CD4-positive, alpha-beta T cell treated with Interleukin-4 for 4 hours (primary cell): ENCODE results near the gene E4F1.
A peak's percentile ranks its signal among the peaks of the same experiment; 100 is the strongest.
"Not testable (repeated sequence)": the region's sequence is repeated elsewhere in the genome, so short reads cannot be mapped to it uniquely, and the experiment has no call there.

Source experiments
- DNase-seq: peaks from one replicate; pipeline ENCODE4 v3.0.0-alpha.2; 2020

Gene E4F1

GRCh38 chr16:2190002-2190658 lies 33.3 kb upstream of the E4F1 start:
- no peak for DNase-seq

GRCh38 chr16:2190659-2191445 lies 32.5 kb upstream of the E4F1 start:
- no peak for DNase-seq

- DNase-seq, result no peak
Measured at GRCh38 chr16:2191446-2191706, 32.0 kb upstream of the E4F1 start.

GRCh38 chr16:2194166-2194834 lies 29.1 kb upstream of the E4F1 start:
- no peak for DNase-seq

GRCh38 chr16:2194852-2195321 lies 28.5 kb upstream of the E4F1 start:
- DNase-seq, result peak; percentile 47

- no peak for DNase-seq
Measured at GRCh38 chr16:2195322-2196161, 27.8 kb upstream of the E4F1 start.

- DNase-seq, result no peak
Measured at GRCh38 chr16:2196162-2196980, 27.0 kb upstream of the E4F1 start, which contains the start of gene CASKIN1. Gene CASKIN1, minus strand, starts transcription at chr16:2196605. Its CDS starts 173 bp downstream, at chr16:2196432.

- DNase-seq, result no peak
Measured at GRCh38 chr16:2196981-2197511, 26.3 kb upstream of the E4F1 start.

- no peak for DNase-seq
Measured at GRCh38 chr16:2197765-2198164, 25.6 kb upstream of the E4F1 start.

GRCh38 chr16:2198283-2198682 lies 25.1 kb upstream of the E4F1 start:
- no peak for DNase-seq

- no peak for DNase-seq
Measured at GRCh38 chr16:2199095-2199494, 24.3 kb upstream of the E4F1 start.

- no peak for DNase-seq
Measured at GRCh38 chr16:2199621-2200139, 23.7 kb upstream of the E4F1 start.

GRCh38 chr16:2200313-2200712 lies 23.1 kb upstream of the E4F1 start:
- DNase-seq, result no peak

- not testable (repeated sequence) for DNase-seq
Measured at GRCh38 chr16:2203119-2203688, 20.2 kb upstream of the E4F1 start.

GRCh38 chr16:2204416-2205103 lies 18.8 kb upstream of the E4F1 start:
- DNase-seq, result no peak

- peak; percentile 88 for DNase-seq
Measured at GRCh38 chr16:2205104-2205966, 18.1 kb upstream of the E4F1 start, which contains the start of gene MLST8. Gene MLST8, plus strand, starts transcription at chr16:2205454. Its CDS starts 632 bp downstream, at chr16:2206086.

- no peak for DNase-seq
Measured at GRCh38 chr16:2205967-2206313, 17.5 kb upstream of the E4F1 start.

GRCh38 chr16:2206420-2206779 lies 17.0 kb upstream of the E4F1 start:
- no peak for DNase-seq

GRCh38 chr16:2206780-2207433 lies 16.5 kb upstream of the E4F1 start:
- no peak for DNase-seq
